Erythroblast (primary cell): ENCODE data around the gene NOS1AP.

Experiments
- GATA1 ChIP-seq: IDR thresholded peaks from 2 replicates; pipeline ENCODE4 v1.6.1; 2011; ENCODE audit warnings: low read depth, mild to moderate bottlenecking, control low read depth, low read length, moderate library complexity
- POLR2A ChIP-seq: IDR thresholded peaks from 2 replicates; pipeline ENCODE4 v1.6.1; 2011; ENCODE audit warnings: mild to moderate bottlenecking, low read length

DNA sequence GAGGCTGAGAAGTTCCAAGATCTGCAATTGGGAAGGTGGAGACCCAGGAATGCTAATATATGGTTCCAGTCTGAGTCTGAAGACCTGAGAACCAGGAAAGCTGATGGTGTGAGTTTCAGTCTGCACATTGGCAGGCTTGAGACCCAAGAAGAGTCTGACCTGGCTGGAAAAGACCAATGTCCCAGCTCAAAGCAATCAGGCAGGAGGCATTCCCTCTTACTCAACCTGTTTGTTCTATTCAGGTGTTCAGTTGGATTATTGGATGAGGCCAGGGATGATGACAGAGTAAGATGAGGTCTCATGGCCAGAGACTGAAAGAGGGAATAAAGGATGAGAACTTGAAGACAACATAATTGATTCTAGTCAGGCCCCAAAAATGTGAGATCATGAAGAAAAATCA, 257.1 kb downstream of the NOS1AP start:
- TF ChIP-seq POLR2A (no peak), GATA1 (no peak)
